ENCODE results near the gene ELAVL2. TPM values are rescaled to one million over a fixed set of nuclear protein-coding genes. Genes with fewer than 3 reads are reported as not detected.

Gene ELAVL2
- total and polyA plus RNA-seq, 2 of the 4 experiments (the other 2 are of a cell fraction) = 0.36 TPM; not detected in 1

- POLR2A ChIA-PET (ENCODE audit: unreplicated experiment) = no interaction called here
- no peaks in the 10 kb centered on the region for H3K79me1 ChIP-seq (ENCODE audit: low read depth in 1 of 2, low read length in 2 of 2)
- H3K9ac ChIP-seq (ENCODE audit: low read depth, low read length) = no peak overlapping the region
- dilution Hi-C loops (cut with HindIII; ENCODE audit: low sequenced_read_pairs, unreplicated experiment) = no loop called here
- H2BK20ac ChIP-seq (ENCODE audit: low read depth, low read length) = no peak overlapping the region
- no peak overlapping the region for H4K5ac ChIP-seq (ENCODE audit: low read depth, low read length)
- no peak overlapping the region for H4K91ac ChIP-seq (ENCODE audit: insufficient read depth, low read depth, low read length)
- no peak overlapping the region for H3K23ac ChIP-seq (ENCODE audit: low read depth, low read length)
- no CpG with 5 or more reads among the region's 1 CpG for WGBS, 2 experiments (ENCODE audit: extremely low coverage in 2 of 2, insufficient read length in 1 of 2)
- no peak overlapping the region for H3K27ac ChIP-seq (ENCODE audit: insufficient read depth, low read length)
- no peak overlapping the region for H2AK5ac ChIP-seq (ENCODE audit: low read depth, low read length)
- H2BK120ac ChIP-seq (ENCODE audit: low read depth, low read length) = no peak overlapping the region
- no peak overlapping the region for H3K14ac ChIP-seq (replicated peaks; ENCODE audit: low read depth, low read length)
- no peak overlapping the region for H2AK9ac ChIP-seq (replicated peaks; ENCODE audit: low read depth, low read length, poor library complexity)
- no peak for TF ChIP-seq RCOR1 (IDR thresholded peaks at IDR 0.05; ENCODE audit: insufficient replicate concordance, low read length)
- TF ChIP-seq CEBPB (IDR thresholded peaks at IDR 0.05; ENCODE audit: low read depth, low read length) = no peak
- no peak for TF ChIP-seq SMC3 (IDR thresholded peaks at IDR 0.05; ENCODE audit: low read depth, low read length)
- no peak for TF ChIP-seq MXI1 (IDR thresholded peaks at IDR 0.05; ENCODE audit: borderline replicate concordance, low read depth, low read length)
- no peak for TF ChIP-seq NFE2L2 (IDR thresholded peaks at IDR 0.05; ENCODE audit: low read depth, low read length)
- TF ChIP-seq CTCF (conservative IDR thresholded peaks at IDR 0.05; ENCODE audit: low read depth, low read length) = no peak
- no peak for TF ChIP-seq POLR2A (IDR thresholded peaks at IDR 0.05; ENCODE audit: low read depth, low read length)
- TF ChIP-seq BHLHE40 (IDR thresholded peaks at IDR 0.05; ENCODE audit: low read depth, low read length) = no peak
- no peak for TF ChIP-seq FOS (IDR thresholded peaks at IDR 0.05; ENCODE audit: low read depth, low read length)
- no peak for TF ChIP-seq ELK1 (IDR thresholded peaks at IDR 0.05; ENCODE audit: borderline replicate concordance, low read depth, low read length)
- no peak for TF ChIP-seq MAFK (IDR thresholded peaks at IDR 0.05; ENCODE audit: low read depth, low read length)
- no peak for TF ChIP-seq MAZ (IDR thresholded peaks at IDR 0.05; ENCODE audit: borderline replicate concordance, low read depth, low read length)
- TF ChIP-seq RFX5 (IDR thresholded peaks at IDR 0.05; ENCODE audit: low read depth, low read length) = no peak
- no peak overlapping the region for H3K18ac ChIP-seq (ENCODE audit: low read depth, low read length)
- in situ Hi-C loops (cut with MboI; ENCODE audit: low sequenced_read_pairs) = no loop called here
- H3K56ac ChIP-seq (ENCODE audit: extremely low read depth, insufficient read depth, low read length) = no peak overlapping the region
- no TSS peak for BruUV-seq (replicated peaks)
- CTCF ChIA-PET = no interaction called here
- no peak for DNase-seq
- no peaks in the 10 kb centered on the region for H3K4me1 ChIP-seq (ENCODE audit: control insufficient read depth, insufficient read depth, low read length)
- no peak overlapping the region for H3K4me2 ChIP-seq (ENCODE audit: low read depth, low read length)
- no peaks in the 10 kb centered on the region for H3K9me3 ChIP-seq (ENCODE audit: control insufficient read depth, insufficient read depth, low read length)
- H3K27me3 ChIP-seq (ENCODE audit: control insufficient read depth, insufficient read depth, low read length) = no peaks in the 10 kb centered on the region
- no peak overlapping the region for H2BK5ac ChIP-seq (ENCODE audit: low read depth, low read length, poor library complexity, severe bottlenecking)
- no peak overlapping the region for H3K4me3 ChIP-seq (ENCODE audit: insufficient read depth, low read depth, low read length)
- no peak overlapping the region for H2BK15ac ChIP-seq (ENCODE audit: low read depth, low read length)
- H4K8ac ChIP-seq (ENCODE audit: low read depth in 2 of 2, low read length in 2 of 2) = no peak overlapping the region
- H3K36me3 ChIP-seq (ENCODE audit: control insufficient read depth, insufficient read depth, low read length) = no peaks in the 10 kb centered on the region
- no peak overlapping the region for H2AFZ ChIP-seq (replicated peaks; ENCODE audit: low read length, poor library complexity)
- intact Hi-C loops (cut with micrococcal nuclease) = no loop called here
- ATAC-seq (ENCODE audit: low read depth) = no peak
- no peaks in the 10 kb centered on the region for H3K9me1 ChIP-seq (ENCODE audit: insufficient read depth, low read length)
- H4K20me1 ChIP-seq (ENCODE audit: insufficient read depth, low read length) = no peaks in the 10 kb centered on the region
- H3K4ac ChIP-seq (ENCODE audit: low read depth, low read length) = no peak overlapping the region
Measured at GRCh38 chr9:23784962-23785361, 41.1 kb downstream of the ELAVL2 start.
